Left hindlimb (tissue), 1 donor: Measurements from ENCODE around the gene ANKMY1.
"Not testable (repeated sequence)": the region's sequence is repeated elsewhere in the genome, so short reads cannot be mapped to it uniquely, and the experiment has no call there.

Experiments
- DNase-seq: peaks from one replicate; pipeline ENCODE4 v3.0.0-alpha.2; 2018

The ANKMY1 gene

DNA sequence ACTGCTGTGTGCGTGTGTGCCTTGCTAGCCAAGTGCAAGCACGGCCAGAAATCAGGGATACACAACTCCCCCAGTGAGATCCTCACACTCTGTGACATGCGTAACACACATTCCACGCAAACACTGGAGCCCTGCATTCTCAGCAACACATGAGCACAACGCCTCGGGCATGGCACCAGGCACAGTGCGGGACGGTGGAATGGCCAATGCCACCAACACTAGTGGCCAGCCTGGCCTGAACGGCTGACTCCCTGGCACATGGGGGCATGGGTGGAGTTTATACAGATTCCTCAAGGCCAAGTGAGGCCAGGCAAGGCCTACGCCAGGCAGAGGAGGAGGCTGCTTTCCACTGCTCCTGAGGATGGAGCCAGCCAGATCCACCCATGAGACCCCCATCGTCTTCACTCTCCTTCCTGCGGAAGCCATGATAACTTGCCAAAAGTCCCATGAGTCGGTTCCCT lies 56.2 kb downstream of the ANKMY1 start:
- DNase-seq = no peak

DNA sequence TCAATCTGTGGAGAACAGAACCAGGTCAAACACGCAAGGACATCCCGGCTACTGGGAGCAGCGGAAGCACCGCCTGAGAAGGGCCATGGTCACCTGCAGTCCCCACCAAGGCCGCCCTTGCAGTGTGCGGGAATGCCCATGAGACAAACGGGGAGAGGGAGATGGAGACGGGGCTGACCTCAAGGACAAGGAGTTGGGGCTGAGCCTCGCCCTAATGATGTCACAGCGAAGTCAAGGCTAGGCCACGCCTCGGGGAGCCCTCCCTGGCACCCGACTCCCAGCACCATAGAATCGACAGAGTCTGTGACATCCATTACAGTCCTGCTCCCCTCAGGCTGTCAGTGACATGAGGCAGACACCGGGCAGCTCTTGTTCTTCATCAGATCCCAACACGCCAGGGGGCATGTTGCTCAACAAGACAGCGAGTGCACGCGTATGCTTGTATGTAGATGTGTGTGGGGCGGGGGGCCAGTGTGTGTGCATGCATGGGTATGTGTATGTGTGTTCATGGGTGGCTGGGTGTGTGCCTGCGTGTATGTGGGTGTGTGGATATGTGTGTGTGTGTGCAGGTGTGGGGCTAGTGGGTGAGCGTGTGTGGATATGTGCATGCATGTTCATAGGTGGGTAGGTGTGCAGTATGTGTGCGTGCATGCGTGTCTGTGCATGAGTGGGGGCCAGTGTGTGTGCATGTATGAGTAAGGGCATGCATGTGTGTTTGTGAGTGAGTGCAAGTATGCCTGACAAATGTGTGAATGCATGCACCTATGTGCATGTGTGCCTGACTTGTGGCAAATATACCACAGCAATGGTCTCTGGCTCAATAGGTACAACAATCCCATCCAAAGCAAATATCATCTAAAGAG lies 57.0 kb downstream of the ANKMY1 start:
- no peak for DNase-seq

DNA sequence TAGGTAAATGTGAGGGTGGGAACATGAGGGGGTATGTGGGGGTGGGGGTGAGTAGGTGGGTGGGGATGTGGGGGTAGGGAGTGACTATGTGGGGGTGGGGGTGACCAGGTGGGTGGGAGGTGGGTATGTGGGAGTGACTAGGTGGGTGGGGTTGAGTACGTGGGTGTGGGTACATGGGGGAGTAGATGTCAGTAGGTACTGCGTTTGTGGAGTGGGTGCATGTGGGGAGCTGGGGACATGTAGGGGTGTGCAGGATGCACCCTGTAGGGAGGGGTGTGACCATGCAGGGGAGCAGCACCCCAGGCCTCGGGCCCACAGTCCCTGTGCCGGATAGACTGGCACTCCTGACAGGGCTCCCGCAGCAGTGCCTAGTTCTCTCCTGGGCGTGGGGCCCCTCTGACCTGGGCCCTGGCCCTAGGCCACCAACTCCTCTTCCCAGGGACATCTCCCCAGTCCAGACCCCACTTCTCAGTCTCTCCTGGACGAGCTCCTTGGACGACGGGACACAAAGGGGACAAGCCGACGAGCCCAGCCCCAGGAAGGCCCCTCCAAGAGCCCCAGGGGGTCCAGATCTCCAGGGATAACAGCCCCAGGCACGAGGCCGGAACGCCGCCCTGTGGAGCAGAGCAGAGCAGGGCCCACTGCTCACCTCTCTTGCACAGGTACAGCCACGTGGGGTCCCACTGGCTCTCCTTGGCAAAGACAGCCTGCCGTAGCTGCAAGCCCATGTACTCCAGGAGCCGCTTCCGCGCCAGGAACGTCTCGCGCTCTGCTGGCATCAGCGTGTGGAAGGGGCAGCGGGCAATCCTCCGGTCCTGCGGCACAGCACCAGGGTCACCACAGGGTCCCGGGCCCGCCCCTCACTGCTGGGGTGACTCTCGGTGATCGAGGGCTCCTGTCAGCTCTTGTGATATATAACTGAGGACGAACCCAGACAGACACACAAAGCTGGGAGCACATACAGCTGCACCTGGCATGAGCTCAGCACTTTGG lies 58.2 kb downstream of the ANKMY1 start:
- no peak for DNase-seq

DNA sequence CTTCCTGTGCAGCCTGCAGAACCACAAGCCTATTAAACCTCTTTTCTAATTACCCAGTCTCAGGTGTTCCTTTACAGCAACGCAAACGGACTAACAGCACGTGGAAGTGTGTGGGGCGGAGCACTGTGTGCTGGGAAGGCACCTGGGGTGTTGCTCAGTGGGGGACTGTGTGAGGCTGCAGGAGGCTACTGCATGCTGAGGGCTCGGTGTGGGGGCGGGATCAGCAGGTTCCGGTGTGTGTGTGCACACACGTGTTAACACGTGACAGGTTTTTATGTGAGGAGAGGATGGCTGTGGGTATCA lies 58.9 kb downstream of the ANKMY1 start:
- no peak for DNase-seq

DNA sequence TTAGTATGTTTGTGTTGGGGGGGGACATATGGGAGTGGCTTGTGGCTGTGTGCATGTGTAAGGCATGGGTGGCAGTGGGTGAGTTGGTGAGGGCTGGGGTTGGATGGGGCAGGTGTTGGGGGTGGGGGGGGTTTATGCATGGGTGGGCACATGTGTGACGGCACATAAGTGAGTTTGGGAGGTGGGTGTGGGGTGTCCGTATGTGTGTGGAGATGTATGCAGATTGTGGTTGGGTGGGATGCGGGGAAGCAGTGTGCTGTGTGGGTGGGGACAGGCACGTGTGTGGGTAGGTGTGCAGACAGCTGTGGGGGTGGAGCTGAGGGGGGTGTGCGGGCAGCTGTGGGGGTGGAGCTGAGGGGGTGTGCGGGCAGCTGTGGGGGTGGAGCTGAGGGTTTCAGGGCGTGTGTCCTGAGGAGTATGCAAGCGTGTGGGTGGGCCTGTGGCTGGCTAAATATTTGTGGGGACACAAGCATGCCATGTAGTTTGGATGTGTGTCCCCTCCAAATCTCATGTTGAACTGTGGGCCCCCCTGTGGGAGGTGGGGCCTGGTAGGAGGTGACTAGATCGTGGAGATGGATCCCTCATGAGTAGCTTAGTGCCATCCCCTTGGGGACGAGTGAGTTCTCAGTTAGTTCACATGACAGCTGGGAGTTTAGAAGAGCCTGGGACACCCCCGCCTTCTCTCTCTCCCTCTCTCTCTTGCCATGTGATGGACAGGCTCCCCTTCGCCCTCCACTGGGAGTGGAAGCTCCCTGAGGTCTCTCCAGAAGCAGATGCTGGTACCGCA lies 59.4 kb downstream of the ANKMY1 start:
- DNase-seq = no peak

DNA sequence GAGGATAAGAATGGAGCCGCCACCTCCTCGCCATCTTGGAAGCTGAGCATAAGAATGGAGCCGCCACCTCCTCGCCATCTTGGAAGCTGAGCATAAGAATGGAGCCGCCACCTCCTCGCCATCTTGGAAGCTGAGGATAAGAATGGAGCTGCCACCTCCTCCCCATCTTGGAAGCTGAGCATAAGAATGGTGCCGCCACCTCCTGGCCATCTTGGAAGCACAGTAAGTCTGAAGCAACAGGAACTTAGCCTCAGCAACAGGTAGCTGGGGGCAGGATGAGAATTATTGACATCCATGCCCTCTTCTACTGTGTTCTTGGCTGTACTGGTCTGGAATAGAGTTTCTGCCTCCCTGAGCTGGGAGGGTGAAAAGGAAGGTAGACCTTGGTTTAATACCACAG lies 60.7 kb downstream of the ANKMY1 start:
- peak; percentile 22 for DNase-seq

DNA sequence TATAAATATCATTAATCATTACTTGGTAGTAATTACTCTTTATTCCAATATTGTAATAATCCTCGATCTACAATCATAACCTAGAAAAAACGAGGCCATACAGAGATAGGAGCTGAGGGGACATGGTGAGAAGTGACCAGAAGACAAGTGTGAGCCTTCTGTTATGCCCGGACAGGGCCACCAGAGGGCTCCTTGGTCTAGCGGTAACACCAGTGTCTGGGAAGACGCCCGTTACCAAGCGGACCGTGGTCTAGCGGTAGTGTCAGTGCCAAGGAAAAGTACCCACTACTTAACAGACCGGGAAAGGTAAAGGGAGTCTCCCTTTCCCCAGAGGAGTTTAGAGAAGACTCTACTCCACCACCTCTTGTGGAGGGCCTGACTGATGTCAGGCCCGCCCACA lies 62.8 kb downstream of the ANKMY1 start:
- not testable (repeated sequence) for DNase-seq

DNA sequence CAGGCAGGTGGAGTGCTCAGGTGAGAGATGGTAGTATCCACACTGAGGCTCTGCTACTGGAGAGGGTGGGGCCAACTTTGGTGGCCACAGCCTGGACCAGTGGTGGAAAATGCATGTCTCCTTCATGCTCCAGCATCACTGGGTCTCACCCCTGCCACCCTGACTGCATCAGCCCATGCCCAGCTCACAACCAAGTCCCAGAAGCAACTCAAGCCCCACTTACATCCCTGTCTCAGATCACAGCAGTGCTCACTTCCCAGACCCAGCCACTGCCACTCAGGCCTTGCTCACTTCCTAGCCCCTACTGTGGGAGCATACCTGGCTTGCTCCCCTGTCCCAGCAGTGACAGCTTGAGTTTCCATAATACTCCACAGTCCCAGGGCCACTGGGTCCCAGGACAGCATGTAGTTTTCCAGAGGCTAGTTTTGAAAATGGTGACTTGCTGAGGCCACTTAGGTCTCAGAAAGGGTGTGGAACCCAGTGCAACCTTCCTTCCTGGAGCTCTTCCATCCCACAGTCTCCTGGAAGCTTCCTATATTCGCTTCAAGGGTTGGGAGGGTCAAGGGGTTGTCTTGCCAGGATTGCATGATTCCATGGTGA lies 63.5 kb downstream of the ANKMY1 start:
- DNase-seq = no peak

DNA sequence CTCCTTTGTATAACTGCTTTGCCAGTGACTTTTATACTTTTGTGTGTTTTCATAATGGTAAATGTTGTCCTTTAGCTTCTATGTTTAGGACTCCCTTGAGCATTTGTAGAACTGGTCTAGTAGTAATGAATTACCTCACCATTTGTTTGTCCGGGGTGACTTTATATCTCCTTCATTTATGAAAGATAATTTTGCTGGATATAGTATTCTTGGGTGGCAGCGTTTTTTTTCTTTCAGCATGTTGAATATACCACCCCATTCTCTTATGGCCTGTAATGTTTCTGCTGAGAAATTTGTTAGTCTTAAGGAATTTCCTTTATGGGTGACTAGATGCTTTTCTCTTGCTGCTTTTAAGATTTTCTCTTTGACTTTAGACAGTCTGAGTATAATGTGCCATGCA lies 66.3 kb downstream of the ANKMY1 start:
- no peak for DNase-seq

DNA sequence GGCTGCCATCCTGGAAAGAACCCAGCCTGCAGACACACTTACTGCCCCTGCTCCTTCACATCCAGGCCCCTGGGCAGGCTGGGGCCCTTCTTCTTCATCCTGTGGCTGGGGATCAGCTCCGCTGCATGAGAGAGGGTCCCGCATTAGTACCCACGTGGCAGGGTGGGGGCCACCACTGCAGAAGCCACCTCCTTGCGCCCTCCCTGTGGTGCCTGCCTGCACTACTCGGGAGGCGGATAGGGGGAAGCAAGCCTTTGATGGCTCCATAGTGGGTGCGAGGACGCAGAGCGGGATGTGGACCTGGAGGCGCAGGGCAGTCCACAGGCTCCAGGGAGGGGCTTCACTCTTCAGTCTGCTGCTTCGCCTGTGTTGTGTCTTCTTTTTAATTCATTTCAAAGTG lies 75.6 kb downstream of the ANKMY1 start:
- DNase-seq = peak; percentile 16

DNA sequence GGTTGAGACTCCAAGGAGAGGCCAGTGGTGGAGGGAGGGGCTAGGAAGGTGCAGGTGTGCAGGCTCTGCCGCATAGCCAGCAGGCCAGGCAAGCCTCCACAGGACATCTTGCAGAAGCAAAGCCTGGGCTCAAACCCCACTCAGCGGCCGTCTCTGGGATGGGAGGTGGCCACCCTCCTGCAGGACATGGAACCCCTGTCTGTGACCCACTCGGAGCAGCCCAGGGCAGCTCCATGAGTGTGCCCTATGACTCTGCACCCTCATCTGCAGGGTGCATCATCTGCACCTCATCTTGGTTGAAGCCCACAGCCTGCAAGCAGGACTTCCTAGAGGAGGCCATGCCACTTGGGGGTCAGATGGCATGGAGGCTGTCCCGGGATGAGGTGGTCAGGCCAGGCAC lies 76.1 kb downstream of the ANKMY1 start:
- DNase-seq = peak; percentile 15

DNA sequence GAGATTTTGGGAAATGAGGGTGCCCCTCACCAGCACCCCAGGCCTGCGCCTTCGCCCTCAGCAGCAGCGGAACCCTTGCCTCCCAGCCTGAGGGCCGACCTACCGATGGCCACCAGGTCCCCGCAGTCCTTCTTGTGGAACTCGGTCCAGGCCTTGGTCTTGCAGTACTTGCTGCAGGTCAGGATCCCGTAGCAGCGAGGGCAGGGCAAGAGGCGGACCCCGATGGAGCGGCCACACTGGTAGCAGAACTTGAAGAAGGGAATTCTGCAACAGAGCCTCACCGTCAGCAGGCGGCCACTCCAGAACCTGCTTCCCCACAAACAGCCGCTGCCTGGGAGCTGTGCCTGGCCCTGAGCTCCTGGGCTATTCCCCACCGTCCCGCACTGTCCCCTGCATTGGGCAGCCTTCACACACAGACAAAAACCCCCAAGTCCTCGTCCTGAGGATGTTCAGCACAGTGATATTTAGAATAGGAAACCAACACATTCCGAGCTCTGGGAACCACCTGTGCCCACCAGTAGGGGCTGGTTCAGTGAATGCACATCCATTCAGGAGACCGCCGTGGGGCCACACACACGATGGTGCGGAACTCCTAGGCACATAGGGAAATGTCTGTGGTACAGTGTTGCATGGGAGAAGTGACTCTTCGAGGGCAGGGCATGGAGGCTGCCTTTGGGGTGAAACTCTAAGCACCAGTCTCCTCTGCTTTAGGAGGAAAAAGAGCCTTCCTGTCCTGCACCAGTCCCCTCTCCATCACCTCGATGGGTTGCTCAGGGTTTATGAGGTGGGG lies 76.8 kb downstream of the ANKMY1 start:
- DNase-seq = peak; percentile 16

DNA sequence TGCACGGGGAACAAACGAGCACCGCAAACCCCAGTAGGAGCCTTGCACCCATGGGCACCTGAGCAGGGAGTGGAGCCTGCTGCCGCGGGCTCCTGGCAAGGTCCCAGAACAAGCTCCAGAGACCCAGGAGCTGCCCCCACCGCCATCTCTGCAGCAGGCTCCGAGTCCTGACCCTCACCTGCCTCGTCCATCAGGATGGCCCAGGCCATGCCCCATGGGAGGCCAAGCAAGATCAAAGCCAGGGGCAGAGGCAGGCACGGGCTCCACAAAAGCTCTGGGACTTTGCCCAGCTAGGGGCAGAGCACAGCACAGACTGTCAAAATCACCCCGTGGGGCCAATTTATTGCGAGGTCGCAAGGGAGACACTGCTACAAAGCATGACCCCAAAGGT lies 78.7 kb downstream of the ANKMY1 start:
- peak; percentile 19 for DNase-seq

DNA sequence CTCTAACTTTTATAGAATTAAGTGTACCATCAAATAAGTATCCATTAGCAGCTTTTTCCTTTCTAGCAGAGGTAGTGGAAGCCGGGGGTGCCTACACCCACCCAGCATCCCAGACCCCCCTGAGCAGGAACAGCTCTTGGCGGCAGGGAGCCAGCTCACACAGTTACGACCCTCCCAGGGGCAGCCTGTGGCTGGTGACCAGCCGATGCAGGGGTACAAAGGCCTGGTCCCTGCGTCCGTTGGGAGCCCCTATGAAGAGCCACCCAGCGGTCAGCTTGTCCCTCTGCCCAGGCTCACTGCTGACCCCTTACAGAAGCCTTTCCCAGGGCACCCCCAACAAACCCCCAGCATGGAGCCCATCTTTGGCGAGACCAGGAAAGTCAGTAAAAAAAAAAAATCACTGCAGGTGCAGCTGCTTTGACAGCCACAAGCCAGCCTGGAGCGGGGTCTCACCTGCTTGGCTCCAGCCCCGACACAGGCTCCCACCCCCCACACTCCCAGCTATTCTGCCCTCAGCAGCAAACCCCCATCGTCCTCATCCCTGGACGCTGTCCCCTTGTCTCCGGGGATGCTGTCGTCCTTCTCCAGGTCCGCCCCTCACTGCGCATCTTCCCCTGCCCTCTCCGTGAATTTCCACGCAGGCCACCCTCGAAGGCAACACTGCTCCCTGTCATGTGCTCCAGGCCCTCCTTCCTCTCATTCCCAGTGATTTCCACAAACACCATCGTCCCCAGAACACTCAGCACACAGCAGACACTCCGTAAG lies 79.3 kb downstream of the ANKMY1 start:
- no peak for DNase-seq

DNA sequence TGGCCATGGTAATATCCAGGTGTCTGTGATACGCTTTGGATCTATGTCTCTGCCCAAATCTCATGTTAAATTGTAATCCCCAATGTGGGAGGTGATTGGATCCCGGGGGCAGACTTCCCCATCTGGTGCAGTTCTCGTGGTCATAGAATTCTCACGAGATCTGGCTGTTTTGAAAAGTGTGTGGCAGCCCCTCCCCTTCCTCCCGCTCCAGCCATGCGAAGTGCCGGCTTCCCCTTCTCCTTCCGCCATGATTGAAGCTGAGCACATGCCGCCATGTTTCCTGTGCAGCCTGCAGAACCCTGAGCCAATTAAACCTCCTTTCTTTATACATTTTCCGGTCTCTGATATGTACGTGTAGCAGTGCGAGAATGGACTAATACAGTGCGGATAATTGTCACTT lies 79.9 kb downstream of the ANKMY1 start:
- DNase-seq = no peak

DNA sequence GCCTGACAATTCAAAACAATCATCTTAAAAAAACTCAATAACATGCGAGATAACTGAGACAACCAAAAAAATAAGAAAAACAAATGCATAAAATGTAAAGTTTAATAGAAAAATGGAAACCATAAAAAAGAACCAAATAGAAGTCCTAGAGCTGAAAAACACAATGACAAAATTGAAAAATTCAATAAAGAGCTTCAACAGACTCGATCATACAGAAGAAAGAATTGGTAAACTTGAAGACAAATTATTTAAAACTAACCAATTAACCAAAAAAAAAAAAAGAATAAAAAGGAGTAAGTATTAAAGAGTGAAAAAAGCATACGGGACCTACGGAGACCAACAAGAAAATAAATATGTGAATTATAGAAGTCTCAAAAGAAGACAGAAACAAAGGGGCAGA lies 84.6 kb downstream of the ANKMY1 start:
- DNase-seq = no peak

DNA sequence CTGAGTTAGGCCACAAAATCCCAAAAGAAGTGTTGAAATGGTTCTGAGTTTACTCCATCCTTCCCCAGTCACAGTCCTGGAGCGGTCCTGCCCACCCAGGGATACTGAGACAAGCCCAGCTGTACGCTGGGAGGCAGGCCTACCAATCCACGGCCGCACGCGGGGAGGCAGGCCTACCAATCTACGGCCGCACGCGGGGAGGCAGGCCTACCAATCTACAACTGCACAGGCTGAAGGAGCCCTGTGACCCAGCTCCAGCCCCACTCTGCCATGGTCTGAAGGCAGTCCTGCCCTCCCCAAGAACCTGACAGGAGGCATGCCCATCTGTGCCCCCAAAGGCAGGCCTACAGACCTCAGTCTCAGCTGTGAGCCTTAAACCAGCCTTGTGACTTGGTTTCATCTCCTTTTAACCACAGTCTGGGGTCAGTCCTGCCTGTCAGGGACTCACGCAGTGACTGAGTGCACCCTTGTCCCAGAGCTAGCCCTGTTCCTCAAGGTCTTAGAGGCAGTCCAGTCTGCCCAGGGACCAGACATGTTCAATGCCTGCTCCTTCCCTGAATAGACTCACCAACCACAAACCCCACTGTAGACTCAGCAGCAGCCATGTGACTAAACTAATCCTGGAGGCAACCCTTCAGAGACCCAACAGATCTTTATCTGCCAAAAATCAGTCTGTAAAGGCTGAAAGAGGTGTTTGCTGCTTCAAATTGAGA lies 85.6 kb downstream of the ANKMY1 start:
- DNase-seq = no peak

DNA sequence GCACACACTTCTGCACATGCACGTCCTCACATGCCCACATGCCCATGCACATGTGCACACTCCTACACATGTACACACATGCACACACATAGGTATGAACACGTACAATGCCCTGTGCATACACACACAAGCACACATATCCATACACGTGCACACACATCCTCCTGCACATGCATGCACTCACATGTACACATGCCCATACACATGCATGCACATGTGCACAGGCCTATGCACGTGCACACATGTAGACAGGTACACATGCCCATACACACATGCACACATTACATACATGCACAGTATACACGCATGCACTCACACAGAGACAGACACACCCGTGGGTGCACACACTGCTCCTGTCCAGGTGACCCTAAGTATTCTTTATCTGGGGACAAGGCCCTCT lies 88.0 kb downstream of the ANKMY1 start:
- DNase-seq = peak; percentile 23

DNA sequence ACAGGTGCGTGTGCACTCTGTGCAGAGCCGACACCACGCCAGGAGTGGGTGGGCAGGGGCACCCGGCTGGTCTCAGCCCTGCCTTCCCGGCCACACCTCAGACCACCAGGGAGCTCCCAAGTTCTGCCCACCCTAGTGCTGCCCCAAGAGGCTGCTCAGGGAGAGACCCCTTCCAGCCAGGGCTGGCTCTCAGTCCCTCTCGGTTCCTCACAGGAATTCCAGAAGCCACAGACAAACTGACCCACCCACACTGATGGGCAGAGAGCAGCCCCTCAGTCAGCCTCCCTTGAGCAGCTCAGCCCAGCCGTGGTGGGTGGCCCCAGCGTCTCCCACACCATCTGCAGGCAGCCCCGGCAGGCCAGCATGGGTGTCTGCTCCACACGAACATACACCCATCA lies 88.5 kb downstream of the ANKMY1 start:
- DNase-seq = peak; percentile 33
